Astrocyte of the cerebellum (primary cell): ENCODE data around the gene ZNF74.
"Not testable (repeated sequence)": the region's sequence is repeated elsewhere in the genome, so short reads cannot be mapped to it uniquely, and the experiment has no call there.

Experiments
- DNase-seq: peaks from one replicate; pipeline ENCODE4 v3.0.0-alpha.2; 2011; ENCODE audit warnings: low read depth
- H3K4me3 ChIP-seq: 2 replicates; pipeline ENCODE4 v1.5.1; 2011; ENCODE audit warnings: mild to moderate bottlenecking, low read depth, low read length, moderate library complexity
- CTCF ChIP-seq: IDR thresholded peaks from 2 replicates; pipeline ENCODE4 v1.5.1; 2012; ENCODE audit warnings: low read length, low read depth, moderate library complexity, mild to moderate bottlenecking; ENCODE audit errors: missing control alignments
- in situ Hi-C: cut with HindIII; loops from 2 replicates; pipeline ENCODE4 v1.10.0; 2017; ENCODE audit warnings: low sequenced_read_pairs

Gene ZNF74

DNA sequence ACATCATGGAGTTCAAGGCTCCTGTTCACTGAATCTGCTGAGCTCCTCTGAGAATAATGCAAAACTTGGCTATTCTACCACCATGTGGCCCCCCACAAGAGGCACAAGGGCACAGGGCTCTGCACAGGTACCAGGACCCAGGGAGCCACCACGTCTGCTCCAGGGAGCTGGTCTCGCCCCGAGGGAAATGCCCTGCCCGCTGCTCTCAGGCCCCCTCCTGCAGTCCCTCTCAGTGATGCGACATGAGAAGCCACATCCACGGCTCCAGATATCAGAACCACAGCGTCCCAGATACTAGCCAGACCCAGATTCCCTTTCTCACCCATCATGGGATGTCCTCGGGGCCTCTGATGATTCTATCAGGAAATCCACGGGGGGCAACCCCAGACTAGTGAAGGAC lies 27.1 kb upstream of the ZNF74 start:
- in situ Hi-C loops, DNase-seq, H3K4me3 ChIP-seq: not testable (repeated sequence)

DNA sequence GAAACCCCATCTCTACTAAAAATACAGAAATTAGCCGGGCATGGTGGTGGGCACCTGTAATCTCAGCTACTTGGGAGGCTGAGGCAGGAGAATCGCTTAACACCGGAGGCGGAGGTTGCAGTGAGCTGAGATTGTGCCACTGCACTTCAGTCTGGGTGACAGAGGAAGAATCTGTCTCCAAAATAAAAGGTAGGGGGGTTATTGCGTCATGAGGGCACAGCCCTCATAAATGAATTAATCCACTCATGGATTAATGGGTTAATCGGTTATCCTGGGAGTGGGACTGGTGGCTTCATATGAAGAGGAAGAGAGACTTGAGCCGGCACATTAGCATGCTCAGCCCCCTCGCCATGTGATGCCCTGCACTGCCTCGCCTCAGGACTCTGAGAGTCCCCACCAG lies 25.1 kb upstream of the ZNF74 start:
- in situ Hi-C loops, H3K4me3 ChIP-seq, DNase-seq: not testable (repeated sequence)

GRCh38 chr22:20371687-20372086 lies 22.3 kb upstream of the ZNF74 start:
- in situ Hi-C loops, DNase-seq, H3K4me3 ChIP-seq: not testable (repeated sequence)

- in situ Hi-C loops, DNase-seq, H3K4me3 ChIP-seq: not testable (repeated sequence)
These were observed 21.5 kb upstream of the ZNF74 start for GRCh38 chr22:20372406-20372854.

- in situ Hi-C loops, H3K4me3 ChIP-seq, DNase-seq: not testable (repeated sequence)
These were observed 20.7 kb upstream of the ZNF74 start for GRCh38 chr22:20373195-20373706.

DNA sequence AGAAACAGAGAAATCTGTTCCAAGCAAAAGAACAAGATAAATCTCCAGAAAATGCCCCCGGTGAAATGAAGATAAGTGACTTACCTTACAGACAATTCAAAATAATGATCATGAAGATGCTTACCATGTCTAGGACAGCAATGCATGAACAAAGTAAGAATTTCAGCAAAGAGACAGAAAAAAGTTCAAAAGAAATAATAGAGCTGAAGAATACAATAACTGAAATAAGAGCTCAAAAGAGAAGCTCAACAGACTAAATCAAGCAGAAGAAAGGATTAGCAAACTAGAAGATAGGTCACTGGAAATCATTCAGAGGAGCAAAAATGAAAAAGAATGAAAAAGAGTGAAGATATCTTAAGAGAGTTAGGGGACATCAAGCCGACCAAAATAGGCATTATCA lies 19.8 kb upstream of the ZNF74 start:
- in situ Hi-C loops, H3K4me3 ChIP-seq, DNase-seq: not testable (repeated sequence)

GRCh38 chr22:20376281-20376680 lies 17.7 kb upstream of the ZNF74 start:
- H3K4me3 ChIP-seq, in situ Hi-C loops, DNase-seq: not testable (repeated sequence)

- DNase-seq, in situ Hi-C loops, H3K4me3 ChIP-seq: not testable (repeated sequence)
These were observed 17.0 kb upstream of the ZNF74 start for GRCh38 chr22:20376983-20377382.

- no peak for DNase-seq
- no peak for TF ChIP-seq CTCF
- H3K4me3 ChIP-seq, result no peak overlapping the region
- in situ Hi-C loops, result no loop called here
These were observed 15.8 kb upstream of the ZNF74 start for GRCh38 chr22:20378110-20378509.

- in situ Hi-C loops, DNase-seq, H3K4me3 ChIP-seq: not testable (repeated sequence)
These were observed 15.3 kb upstream of the ZNF74 start for GRCh38 chr22:20378684-20379083.

GRCh38 chr22:20380486-20380885 lies 13.5 kb upstream of the ZNF74 start:
- no peak for DNase-seq
- in situ Hi-C loops, result no loop called here
- no peak for TF ChIP-seq CTCF
- H3K4me3 ChIP-seq, result no peak overlapping the region

GRCh38 chr22:20383538-20383937 lies 10.4 kb upstream of the ZNF74 start:
- in situ Hi-C loops, result no loop called here
- H3K4me3 ChIP-seq, result no peak overlapping the region
- TF ChIP-seq CTCF, result no peak
- no peak for DNase-seq
